Esophagus squamous epithelium (tissue), 5 donors: ENCODE data around the gene KLHL8. TPM values are rescaled to one million over a fixed set of nuclear protein-coding genes. Genes with fewer than 3 reads are reported as not detected.
"Not testable (repeated sequence)": the region's sequence is repeated elsewhere in the genome, so short reads cannot be mapped to it uniquely, and the experiment has no call there.

Experiments
- DNase-seq: peaks from one replicate; lab custom pipeline; 2025; lab: John Stamatoyannopoulos, UW
- H3K27ac ChIP-seq, 4 donors: fragments of 200-600 bp; sonication (generic); one replicate each; pipeline ENCODE4 v1.5.1; 2016 to 2019; ENCODE audit warnings: mild to moderate bottlenecking in 1 of 4
- H3K27me3 ChIP-seq, 4 donors: fragments of 200-600 bp; sonication (generic); 1 replicate in 3 of 4; 2 replicates in 1 of 4; pipeline versions ENCODE4 v1.5.1 to v1.6.0; 2017 to 2021; ENCODE audit warnings: antibody characterized with exemption in 1 of 4
- H3K36me3 ChIP-seq, 3 donors: fragments of 200-600 bp; sonication (generic); one replicate each; pipeline ENCODE4 v1.5.1; 2016 to 2019
- H3K4me1 ChIP-seq, 3 donors: fragments of 200-600 bp; sonication (generic); one replicate each; pipeline ENCODE4 v1.5.1; 2017 to 2019
- H3K4me3 ChIP-seq, 4 donors: fragments of 200-600 bp; sonication (generic); 1 replicate in 3 of 4; 2 replicates in 1 of 4; pipeline ENCODE4 v1.5.1; 2016 to 2019; ENCODE audit warnings: mild to moderate bottlenecking in 2 of 4, moderate library complexity in 1 of 4
- H3K9me3 ChIP-seq, 3 donors: fragments of 200-600 bp; sonication (generic); one replicate each; pipeline ENCODE4 v1.5.1; 2016 to 2019
- POLR2A ChIP-seq, 4 donors: fragments of 450-650 bp; IDR thresholded peaks; one replicate each; pipeline ENCODE4 v1.6.1; 2017; ENCODE audit warnings: antibody characterized with exemption in 4 of 4, mild to moderate bottlenecking in 4 of 4, moderate library complexity in 3 of 4
- WGBS, 2 donors: methylation state at CpG; one replicate each; pipeline ENCODE4 v1.1.5; 2018; 5-methylcytosine and 5-hydroxymethylcytosine counted together
- intact Hi-C: fragments of 100-400 bp; cut with DNase I; formaldehyde crosslinking; loops from one replicate; pipeline ENCODE4 v1.15.0; 2022
- total RNA-seq, 4 donors: library from RNA; depleted of rRNA; stranded (reverse); fragments of >200 nt; gene quantifications; one replicate each; pipeline ENCODE4 v1.1.0, GENCODE V29; 2016
- TF ChIP-seq, protein P1 (sequence below), 6 experiments: fragments of 450-650 bp in 4 of 6; fragments of 200-600 bp in 2 of 6; sonication (generic) in 2 of 6; IDR thresholded peaks; one replicate each; pipeline ENCODE4 v1.5.1; 2016 to 2019; ENCODE audit warnings: antibody characterized with exemption in 6 of 6, mild to moderate bottlenecking in 4 of 6, moderate library complexity in 4 of 6
- donor health status: DM: yes; HTN: yes; CAD: no.

Gene KLHL8
- total RNA-seq, 4 donors from 2014 or later, result 4.4 to 9.9 (median 6.9) TPM

DNA sequence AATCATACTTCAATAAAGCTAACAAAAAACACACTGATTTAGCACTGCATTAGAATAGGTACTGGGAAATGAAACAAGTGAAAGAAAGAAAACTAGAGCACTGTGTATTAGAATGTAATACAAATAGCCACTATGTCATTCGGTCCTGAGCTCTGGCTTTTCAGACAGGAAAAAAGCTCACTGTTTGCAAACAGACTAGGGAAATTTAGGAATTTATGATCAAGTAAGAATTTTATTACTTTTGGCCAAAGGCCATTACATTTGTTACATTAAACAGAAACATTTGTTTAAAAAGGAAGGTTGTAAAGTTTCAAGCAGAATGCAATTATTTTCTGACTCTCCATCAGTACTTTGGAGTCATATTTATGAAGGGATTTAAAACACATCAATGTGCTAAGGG is 68.7 kb downstream of the KLHL8 start:
- no peak overlapping the region for H3K27ac ChIP-seq
- no peak for DNase-seq
- H3K4me1 ChIP-seq, result no peaks in the 10 kb centered on the region
- TF ChIP-seq, protein P1, sequence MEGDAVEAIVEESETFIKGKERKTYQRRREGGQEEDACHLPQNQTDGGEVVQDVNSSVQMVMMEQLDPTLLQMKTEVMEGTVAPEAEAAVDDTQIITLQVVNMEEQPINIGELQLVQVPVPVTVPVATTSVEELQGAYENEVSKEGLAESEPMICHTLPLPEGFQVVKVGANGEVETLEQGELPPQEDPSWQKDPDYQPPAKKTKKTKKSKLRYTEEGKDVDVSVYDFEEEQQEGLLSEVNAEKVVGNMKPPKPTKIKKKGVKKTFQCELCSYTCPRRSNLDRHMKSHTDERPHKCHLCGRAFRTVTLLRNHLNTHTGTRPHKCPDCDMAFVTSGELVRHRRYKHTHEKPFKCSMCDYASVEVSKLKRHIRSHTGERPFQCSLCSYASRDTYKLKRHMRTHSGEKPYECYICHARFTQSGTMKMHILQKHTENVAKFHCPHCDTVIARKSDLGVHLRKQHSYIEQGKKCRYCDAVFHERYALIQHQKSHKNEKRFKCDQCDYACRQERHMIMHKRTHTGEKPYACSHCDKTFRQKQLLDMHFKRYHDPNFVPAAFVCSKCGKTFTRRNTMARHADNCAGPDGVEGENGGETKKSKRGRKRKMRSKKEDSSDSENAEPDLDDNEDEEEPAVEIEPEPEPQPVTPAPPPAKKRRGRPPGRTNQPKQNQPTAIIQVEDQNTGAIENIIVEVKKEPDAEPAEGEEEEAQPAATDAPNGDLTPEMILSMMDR (IDR thresholded peaks at IDR 0.05), result no peak
- no peak for TF ChIP-seq POLR2A (IDR thresholded peaks at IDR 0.05)
- no peaks in the 10 kb centered on the region for H3K9me3 ChIP-seq
- H3K36me3 ChIP-seq, result no peaks in the 10 kb centered on the region
- intact Hi-C loops, result loop anchor here (5.0 kb wide), 1 partner anchor 86 kb away; no protein-coding TSS in a partner anchor
- H3K4me3 ChIP-seq, result no peak overlapping the region
- H3K27me3 ChIP-seq, result no peaks in the 10 kb centered on the region
- 70 to 74% methylated on average over 1 of the region's 1 CpG for WGBS, 2 donors

DNA sequence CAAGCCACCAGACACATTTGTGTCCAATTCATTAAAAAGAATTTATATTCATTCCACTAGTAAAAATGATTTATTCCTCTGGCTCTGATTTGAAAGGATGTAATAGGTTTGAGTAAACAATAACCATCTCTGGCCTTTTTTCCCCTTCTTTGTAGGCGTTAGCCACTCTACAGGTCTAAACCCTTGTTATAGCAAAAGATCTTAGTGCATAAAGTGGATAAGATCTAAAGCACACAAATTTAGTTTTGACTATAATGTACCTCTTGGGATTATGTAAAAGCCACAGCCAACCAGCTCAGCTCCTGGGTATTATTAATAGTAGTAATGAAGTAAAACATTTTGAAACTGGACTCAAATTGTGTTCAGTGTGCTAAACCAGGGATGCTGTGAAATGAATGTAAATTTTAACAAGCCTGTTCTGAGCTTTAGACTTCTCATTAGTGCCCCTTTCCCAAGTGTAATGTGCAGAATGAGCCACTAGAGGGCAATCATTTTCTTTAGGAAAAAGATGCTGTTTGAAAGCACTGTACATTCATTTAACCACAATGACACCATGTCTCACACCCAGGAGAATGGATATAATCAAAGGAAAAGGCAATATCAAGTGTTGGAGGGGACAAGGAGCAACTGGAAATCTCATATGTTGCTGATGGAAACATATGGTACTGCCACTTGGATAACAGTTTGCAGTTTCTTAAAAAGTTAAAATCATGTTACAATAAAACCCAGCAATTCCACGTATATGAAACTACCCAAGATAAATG is 69.7 kb downstream of the KLHL8 start:
- no peaks in the 10 kb centered on the region for H3K27me3 ChIP-seq
- peaks cover 0 to 5% (median 0%) of the 10 kb centered on the region in 3 donors for H3K36me3 ChIP-seq
- 34 to 40% methylated on average over 2 of the region's 2 CpGs for WGBS, 2 donors
- H3K9me3 ChIP-seq, result no peaks in the 10 kb centered on the region
- TF ChIP-seq, protein P1 (IDR thresholded peaks at IDR 0.05), result peak; percentile 85 to 95 (median 92)
- TF ChIP-seq POLR2A (IDR thresholded peaks at IDR 0.05), result no peak
- H3K4me3 ChIP-seq, result no peak overlapping the region
- no peaks in the 10 kb centered on the region for H3K4me1 ChIP-seq
- no peak for DNase-seq
- intact Hi-C loops, result loop anchor here (5.0 kb wide), 1 partner anchor 87 kb away; no protein-coding TSS in a partner anchor
- H3K27ac ChIP-seq, result no peak overlapping the region

DNA sequence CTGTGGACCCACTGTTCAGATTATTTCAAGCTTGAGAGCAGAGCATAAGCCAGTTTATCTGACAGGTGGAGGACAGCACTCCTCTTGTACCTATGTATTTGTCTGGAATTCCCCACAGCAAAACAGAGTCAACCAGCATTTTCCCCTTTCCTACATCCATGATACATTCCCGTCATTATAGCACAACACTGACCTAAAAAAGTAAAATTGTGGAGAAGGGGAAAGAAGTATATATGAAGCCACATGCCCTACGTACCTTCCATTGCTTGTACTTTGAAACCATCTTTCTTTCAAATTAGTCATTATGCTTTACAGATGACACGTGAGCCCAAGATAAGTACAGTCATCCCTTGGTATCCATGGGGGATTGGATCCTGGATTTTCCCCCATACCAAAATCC is 73.3 kb downstream of the KLHL8 start:
- 82 to 90% methylated on average over 3 of the region's 3 CpGs for WGBS, 2 donors
- Histone ChIP-seq H3K36me3 (peaks cover 0 to 40% (median 0%) of the 10 kb centered on the region in 3 donors), H3K4me1 (no peaks in the 10 kb centered on the region), H3K27ac (no peak overlapping the region), H3K27me3 (no peaks in the 10 kb centered on the region), H3K4me3 (no peak overlapping the region), H3K9me3 (no peaks in the 10 kb centered on the region)
- intact Hi-C loops, result no loop called here
- TF ChIP-seq, protein P1 (IDR thresholded peaks at IDR 0.05), result no peak
- TF ChIP-seq POLR2A (IDR thresholded peaks at IDR 0.05), result no peak
- DNase-seq, result no peak

DNA sequence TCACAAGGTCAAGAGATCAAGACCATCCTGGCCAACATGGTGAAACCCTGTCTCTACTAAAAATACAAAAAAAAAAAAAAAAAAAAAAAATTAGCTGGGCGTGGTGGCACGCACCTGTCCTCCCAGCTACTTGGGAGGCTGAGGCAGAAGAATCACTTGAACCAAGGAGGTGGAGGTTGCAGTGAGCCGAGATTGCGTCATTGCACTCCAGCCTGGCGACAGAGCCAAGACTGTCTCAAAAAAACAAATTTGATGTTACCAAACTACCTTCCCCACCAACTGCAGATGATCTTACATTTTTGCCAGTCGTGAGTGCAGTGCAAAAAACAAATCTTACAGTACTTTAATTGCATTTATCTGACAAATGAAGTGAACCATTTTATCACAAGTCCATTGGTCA is 74.5 kb downstream of the KLHL8 start:
- H3K27ac ChIP-seq, H3K27me3 ChIP-seq, intact Hi-C loops, H3K4me1 ChIP-seq, H3K9me3 ChIP-seq, H3K4me3 ChIP-seq, DNase-seq: not testable (repeated sequence)
- peaks cover 0 to 52% (median 0%) of the 10 kb centered on the region in 3 donors for H3K36me3 ChIP-seq
- 92 to 94% methylated on average over 4 to 6 of the region's 6 CpGs for whole genome bisulfite sequencing, 2 donors

DNA sequence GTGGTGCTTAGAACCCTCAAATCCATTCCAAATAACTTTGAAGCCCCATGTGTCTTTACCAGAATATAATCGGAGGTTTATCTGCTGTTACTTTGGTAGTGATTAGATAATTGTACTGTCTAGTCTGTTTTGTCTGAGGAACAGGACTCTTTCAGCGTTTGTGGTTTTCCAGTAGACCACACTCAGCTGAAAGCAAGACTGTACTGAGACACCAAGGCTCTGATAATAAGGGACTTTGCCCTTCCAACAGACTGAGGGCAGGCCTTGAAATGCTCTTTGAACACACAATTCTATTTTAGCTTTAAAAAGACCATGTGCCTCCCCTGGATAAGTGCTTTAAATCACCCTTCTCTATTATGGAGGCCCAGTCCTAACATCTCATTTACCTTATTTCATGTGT is 76.1 kb downstream of the KLHL8 start:
- Histone ChIP-seq H3K9me3 (no peaks in the 10 kb centered on the region), H3K4me1 (no peaks in the 10 kb centered on the region), H3K27ac (no peak overlapping the region), H3K27me3 (no peaks in the 10 kb centered on the region), H3K36me3 (peaks cover 0 to 66% (median 0%) of the 10 kb centered on the region in 3 donors), H3K4me3 (no peak overlapping the region)
- TF ChIP-seq, protein P1 (IDR thresholded peaks at IDR 0.05), result no peak
- TF ChIP-seq POLR2A (IDR thresholded peaks at IDR 0.05), result no peak
- intact Hi-C loops, result no loop called here
- 85 to 90% methylated on average over 2 of the region's 2 CpGs for whole genome bisulfite sequencing, 2 donors
- no peak for DNase-seq
